T-helper 17 cell (primary cell): ENCODE measurements around the gene IL6. TPM values are rescaled to one million over a fixed set of nuclear protein-coding genes. Genes with fewer than 3 reads are reported as not detected.

Experiments used
- total RNA-seq, 4 donors: library from RNA in 2 of 4; stranded (reverse) in 2 of 4; gene quantifications; one replicate each; pipeline ENCODE4 v1.2.3 and lab custom pipeline; 2022 to 2026

IL6 gene
- total RNA-seq, 2 donors from 2014 or later: 0.57 to 1.5 TPM

Other genes starting within 250 kb of the IL6 start
- gene STEAP1B, start 227.0 kb upstream of the IL6 start, total RNA-seq: under 1 TPM; 0.73 to 0.75 TPM
- 100 to 1,000 TPM; 425 to 606 TPM for gene TOMM7, start 95.6 kb downstream of the IL6 start, total RNA-seq